Measurements from ENCODE around the gene IER2. TPM values are rescaled to one million over a fixed set of nuclear protein-coding genes. Genes with fewer than 3 reads are reported as not detected.
A peak's percentile ranks its signal among the peaks of the same experiment; 100 is the strongest.
"Not testable (repeated sequence)": the region's sequence is repeated elsewhere in the genome, so short reads cannot be mapped to it uniquely, and the experiment has no call there.

IER2 gene
- total RNA-seq, 1 experiment from 2014 or later = 13.6 TPM

DNA sequence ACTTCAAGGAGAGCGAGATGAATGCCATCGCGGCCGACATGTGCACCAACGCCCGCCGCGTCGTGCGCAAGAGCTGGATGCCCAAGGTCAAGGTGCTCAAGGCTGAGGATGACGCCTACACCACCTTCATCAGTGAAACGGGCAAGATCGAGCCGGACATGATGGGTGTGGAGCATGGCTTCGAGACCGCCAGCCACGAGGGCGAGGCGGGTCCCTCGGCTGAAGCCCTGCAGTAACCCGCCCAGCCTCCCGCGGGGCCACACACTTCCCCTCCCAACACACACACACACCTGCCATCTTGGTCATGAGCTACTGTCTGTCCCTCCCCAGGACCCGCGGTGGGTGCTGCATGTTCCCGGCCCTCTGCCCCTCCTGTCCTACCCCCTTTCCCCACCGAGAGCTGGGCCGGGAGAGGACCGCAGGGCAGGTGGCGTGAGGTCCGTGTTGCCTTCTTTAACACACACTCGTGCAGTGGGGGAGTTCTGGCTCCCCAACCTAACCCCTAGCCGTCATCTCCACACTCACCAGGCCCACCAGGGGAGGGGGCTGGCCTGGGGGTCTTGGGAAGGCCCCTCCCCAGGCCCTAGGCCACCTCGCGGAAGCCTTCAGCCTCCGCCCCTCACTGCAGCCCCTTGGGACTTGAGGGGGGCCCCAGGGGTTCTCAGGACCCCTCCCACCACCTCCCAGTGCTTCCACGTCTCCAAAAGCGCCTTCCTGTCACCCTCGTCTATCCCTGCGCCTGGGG is 11.9 kb upstream of the IER2 start:
- DNase-seq (ENCODE audit: low read depth) = no peak

DNA sequence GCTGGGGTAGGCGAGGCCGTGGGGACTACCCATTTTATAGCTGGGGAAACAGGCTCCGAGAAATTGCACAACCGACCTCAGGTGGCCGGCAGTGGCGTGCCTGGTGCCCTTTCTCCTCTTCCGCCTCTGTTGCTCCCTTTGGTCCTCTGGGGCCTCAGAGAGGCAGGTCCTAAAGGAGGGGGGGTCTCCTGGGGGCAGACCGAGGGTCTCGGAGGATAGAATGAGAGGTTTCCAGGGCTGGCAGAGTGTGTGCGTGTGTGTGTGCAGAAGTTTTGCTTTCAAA is 11.4 kb upstream of the IER2 start:
- DNase-seq (ENCODE audit: low read depth) = no peak

- DNase-seq (ENCODE audit: low read depth) = no peak
Measured at GRCh38 chr19:13139633-13140311, 10.4 kb upstream of the IER2 start.

DNA sequence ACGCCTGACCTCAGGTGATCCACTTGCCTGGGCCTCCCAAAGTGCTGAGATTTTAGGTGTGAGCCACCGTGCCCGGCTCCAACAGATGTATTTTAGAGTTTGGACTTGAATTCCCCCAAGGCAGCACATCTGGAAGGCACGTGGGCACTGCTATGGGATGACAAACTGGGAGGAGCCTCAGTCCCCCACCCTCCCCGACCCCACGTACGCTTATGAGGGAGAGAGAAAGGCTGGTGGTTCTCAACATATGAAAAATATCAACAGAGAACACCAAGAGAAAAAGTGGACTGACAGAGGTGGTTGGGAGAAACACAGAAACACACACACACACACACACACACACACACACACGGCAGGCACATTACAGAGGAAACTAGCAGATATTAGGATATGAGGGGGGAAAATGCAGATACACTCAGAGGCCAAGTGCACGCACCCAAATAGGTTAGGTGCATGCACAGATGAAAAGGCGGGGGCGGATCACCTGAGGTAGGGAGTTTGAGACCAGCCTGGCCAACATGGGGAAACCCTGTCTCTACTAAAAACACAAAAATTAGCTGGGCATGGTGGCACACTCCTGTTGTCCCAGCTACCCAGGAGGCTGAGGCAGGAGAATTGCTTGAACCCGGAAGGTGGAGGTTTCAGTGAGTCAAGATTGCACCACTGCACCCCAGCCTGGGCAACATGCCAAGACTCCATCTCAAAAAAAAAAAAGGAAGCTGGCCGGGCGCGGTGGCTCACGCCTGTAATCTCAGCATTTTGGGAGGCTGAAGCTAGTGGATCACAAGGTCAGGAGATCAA is 3.2 kb upstream of the IER2 start:
- no peak for DNase-seq (ENCODE audit: low read depth)

- not testable (repeated sequence) for DNase-seq (ENCODE audit: low read depth)
Measured at GRCh38 chr19:13149173-13149627, 1.0 kb upstream of the IER2 start.

DNA sequence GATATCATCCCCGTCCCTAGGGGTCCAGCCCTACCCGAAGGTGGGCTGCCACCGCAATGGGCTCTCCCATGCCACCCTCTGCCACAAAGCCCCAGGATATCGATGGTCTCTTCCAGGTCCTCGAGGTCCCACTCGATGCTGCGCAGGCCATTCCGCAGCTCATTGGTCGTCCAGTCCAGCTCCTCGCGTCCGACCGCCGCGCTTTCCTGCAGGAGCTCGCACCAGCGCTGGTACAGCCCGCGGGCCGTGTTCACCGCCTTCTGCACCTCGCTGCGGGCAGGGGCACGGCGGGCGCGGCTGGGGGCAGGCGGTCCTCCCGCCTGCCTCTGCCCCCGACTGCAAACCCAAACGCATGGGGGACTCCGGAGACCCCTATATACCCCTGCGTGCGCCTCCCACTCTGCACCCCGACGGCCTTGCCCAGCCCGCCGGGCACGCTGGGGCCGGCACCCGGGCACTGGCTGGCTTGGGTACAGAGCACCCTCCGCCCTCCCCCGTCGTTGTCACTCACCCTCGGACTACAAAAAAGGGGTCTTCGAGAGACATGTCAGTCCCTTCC is 504 bp upstream of the IER2 start:
- DNase-seq (ENCODE audit: low read depth) = peak; percentile 44

DNA sequence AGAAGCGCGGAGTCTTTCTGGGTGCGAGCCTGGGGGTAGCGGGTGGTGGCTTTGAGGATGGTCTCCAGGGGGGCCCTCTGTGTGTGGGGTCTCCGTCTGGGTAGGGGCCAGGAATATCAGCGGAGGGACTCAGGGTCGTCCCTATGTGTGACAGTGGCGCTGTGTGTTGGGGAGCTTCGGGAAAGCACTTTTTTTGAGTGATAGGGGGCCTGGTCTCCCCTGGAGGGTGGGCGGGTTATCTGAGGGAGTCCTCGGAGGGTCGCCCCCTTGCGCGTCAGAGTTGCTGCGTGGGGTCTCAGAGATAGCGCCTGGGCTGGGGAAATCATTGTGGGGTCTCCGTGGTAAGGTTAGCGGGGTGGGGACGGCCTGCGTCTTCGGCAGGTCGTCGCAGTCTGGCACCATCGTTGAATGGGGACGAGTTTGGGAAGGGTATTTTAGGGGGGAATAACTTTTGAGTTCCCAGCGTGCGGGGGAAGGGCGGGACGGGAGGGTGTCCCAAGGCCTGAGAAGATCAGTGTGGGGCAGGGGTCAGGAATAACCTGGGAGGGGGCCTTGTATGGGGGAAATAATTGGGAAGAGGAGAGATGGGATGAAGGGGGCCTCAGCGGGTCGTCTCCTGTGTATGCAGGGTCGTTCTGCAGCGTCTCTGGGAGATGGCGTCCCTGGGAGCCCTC is 857 bp downstream of the IER2 start:
- DNase-seq (ENCODE audit: low read depth) = no peak

DNA sequence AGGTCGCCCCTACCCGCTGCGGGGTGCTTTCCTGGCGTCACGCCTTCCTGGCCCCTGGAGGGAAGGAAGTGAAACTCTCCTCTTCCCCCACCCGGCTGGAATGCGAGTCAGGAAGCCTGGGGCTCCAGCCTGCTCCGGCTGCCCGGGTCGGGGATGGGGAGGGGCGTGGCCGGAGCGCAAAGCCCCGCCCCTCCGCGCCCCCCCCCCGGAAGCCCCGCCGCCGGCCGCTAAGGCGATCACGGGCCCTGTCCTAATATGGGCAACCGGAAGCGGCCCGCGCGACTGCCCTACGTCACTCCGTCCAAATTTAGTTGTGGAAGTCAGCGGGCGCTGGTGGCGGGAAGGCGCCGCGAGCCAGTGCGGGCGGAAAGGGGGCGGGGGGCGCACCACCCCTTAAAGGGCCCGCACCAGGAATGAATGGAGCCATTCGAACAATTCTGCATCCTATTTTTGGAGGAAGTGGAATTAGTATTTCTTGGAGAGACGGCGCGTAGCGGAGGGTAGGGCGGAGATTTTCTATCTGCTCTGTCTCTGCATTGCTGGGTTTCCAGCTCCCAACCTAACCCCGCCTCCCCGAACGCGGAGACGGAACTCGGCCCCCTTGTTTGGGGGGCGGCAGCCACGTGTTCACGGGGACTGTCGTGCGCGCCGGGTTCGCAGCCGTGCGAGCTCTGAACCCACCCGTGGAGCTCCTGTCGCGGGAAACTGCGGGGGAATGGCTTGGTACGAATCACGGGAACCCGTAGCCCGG is 1.6 kb downstream of the IER2 start:
- peak; percentile 96 for DNase-seq (ENCODE audit: low read depth)

DNA sequence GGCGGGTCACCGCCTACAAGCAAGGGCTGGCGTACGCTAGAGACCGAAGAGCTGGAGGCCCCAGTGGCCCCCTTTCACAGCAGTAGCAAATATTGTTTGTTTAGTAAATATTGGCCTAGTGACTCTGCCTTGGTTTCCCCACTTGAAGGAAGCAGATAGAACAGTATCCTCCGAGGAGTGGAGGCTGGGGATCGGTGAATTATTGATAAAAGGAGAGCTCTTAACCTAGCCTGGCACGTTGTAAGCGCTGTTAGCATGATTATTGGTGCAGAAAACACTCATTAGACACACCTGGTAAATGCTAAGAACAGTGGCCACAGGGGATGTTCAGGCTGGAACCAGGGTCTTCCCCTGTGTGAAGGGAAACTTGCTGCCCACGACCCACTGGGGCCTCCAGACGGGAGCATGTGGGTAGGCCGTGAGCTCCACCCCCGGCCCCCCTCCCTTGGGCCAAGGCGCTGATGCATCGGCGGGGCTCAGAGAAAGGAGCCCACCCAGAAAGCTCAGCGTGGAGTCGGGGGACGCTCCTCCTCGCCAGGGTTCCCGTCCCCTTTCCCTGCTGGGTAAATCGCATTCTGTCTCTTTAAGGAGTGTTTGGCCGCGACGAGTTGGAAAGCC is 2.3 kb downstream of the IER2 start:
- DNase-seq (ENCODE audit: low read depth) = no peak

DNA sequence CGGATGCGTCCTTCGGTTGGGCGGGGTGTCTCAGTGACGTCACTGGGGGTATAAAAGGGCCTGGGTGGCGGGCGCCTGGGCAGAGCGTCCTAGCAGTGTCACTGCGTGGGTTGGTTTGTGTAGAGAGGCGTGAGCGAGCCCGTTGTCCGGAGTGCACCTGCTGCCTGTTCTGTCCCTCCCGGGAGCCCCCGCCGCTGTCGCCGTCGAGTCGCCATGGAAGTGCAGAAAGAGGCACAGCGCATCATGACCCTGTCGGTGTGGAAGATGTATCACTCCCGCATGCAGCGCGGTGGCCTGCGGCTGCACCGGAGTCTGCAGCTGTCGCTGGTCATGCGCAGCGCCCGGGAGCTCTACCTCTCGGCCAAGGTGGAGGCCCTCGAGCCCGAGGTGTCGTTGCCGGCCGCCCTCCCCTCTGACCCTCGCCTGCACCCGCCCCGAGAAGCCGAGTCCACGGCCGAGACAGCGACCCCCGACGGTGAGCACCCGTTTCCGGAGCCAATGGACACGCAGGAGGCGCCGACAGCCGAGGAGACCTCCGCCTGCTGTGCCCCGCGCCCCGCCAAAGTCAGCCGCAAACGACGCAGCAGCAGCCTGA is 2.9 kb downstream of the IER2 start:
- peak; percentile 93 for DNase-seq (ENCODE audit: low read depth)

GRCh38 chr19:13153569-13154240 is 3.5 kb downstream of the IER2 start:
- DNase-seq (ENCODE audit: low read depth) = no peak

GRCh38 chr19:13154241-13154778 is 4.1 kb downstream of the IER2 start:
- DNase-seq (ENCODE audit: low read depth) = peak; percentile 87

DNA sequence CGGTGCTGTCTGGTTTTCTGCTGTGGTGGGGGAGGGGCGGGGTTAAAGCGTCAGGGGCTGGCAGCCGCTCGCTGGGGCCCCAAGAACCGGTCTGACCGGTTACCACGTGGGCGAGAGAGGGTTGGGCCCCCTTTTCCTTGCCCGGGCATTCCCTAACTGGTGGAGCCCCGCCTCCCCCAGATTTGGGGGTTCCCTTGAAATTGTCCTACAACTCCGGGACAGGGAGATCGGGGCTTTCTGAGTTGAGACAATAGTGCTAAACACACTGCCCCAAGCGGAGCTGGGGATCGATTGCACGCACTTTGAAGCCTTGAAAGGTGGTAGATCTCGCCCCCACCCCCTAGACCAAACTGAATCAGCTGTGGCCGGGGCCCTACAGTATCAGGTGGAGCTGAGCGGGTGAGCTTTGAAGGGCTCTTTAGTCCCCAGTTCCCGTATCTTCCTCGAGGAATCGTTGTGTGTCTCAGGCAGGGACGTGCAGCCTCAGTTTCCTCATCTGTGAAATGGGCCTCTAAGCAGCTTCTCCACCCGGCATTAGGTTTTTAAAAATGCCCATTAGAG is 4.8 kb downstream of the IER2 start:
- DNase-seq (ENCODE audit: low read depth) = peak; percentile 49

DNA sequence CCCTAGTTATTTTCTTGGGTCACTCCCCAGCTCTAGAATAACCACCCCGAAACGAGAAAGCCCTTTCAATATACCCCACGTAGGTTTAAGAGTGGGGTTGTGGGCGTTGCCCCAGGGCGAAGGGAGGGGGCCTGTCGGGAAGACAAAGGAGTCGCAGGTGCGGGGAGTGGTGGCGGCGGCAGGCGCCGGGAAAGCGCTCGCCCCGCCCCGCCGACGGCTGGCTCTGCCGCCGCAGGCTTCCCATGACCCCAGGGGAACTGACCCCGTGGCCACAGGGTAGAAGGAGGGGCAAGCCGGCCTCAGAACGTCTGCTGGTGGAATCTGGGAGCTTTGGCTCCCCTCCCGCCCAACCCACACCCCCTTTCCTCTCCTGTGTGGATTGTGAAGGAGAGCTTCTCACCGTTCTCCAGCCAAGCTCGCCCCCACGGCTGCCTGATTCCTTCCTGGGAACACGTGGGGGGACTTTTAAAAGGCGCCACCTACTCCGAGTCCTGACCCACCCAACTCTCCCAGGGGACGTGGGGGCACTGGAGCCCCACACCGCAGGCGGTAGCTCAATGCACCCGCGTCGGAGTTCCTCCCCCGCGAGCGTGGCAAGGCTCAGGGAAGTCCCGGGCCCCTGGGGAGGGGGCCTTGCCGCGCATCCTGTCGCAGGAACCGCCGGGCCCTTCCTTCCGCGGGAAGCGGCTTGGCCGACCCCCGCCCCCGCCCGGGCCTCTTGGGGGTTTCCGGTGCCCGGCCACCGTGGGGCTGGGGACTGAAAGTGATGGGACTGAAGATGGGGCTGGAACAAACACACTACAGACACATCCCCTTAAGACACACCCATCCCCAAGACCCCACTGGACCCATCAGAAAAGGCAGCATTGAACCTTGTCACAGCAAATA is 5.5 kb downstream of the IER2 start:
- DNase-seq (ENCODE audit: low read depth) = peak; percentile 82

- no peak for DNase-seq (ENCODE audit: low read depth)
Measured at GRCh38 chr19:13159713-13160112, 9.5 kb downstream of the IER2 start.

DNA sequence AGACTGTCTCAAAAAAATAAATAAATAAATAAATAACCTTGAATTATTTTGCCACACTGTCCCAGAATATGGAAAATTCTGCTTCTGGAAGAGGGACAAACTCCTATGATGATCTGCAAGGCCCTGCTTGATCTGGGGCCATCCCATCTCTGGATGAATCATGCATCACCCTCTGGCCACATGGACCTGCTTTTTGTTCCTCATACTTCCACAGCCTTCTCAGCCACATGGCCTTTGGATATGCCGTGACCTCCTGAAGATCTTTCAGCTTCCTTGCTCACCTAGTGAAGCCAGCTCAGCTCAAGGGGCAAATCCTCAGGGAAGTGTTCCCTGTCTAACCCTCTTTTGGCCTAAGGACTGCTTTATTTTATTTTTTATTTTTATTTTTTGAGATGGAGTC is 10.3 kb downstream of the IER2 start:
- no peak for DNase-seq (ENCODE audit: low read depth)

GRCh38 chr19:13162724-13163608 is 12.8 kb downstream of the IER2 start:
- peak; percentile 91 for DNase-seq (ENCODE audit: low read depth)

All from LHCN-M2 (cell line).